ENCODE measurements around the gene CRB1.
A peak's percentile ranks its signal among the peaks of the same experiment; 100 is the strongest.
"Not testable (repeated sequence)": the region's sequence is repeated elsewhere in the genome, so short reads cannot be mapped to it uniquely, and the experiment has no call there.

Gene CRB1

GRCh38 chr1:197391303-197392226 is 123.5 kb downstream of the CRB1 start:
- Histone ChIP-seq H4K20me1 (no peaks in the 10 kb centered on the region), H3K36me3 (no peaks in the 10 kb centered on the region), H3K9me3 (no peaks in the 10 kb centered on the region), H3K9ac (no peak overlapping the region), H3K27ac (no peak overlapping the region), H3K27me3 (no peaks in the 10 kb centered on the region), H3K4me3 (no peak overlapping the region), H3K4me2 (peak overlapping the region; percentile 61), H3K4me1 (peaks cover 29% of the 10 kb centered on the region)
- no peak for TF ChIP-seq Cebpa-rat (IDR thresholded peaks at IDR 0.05)

DNA sequence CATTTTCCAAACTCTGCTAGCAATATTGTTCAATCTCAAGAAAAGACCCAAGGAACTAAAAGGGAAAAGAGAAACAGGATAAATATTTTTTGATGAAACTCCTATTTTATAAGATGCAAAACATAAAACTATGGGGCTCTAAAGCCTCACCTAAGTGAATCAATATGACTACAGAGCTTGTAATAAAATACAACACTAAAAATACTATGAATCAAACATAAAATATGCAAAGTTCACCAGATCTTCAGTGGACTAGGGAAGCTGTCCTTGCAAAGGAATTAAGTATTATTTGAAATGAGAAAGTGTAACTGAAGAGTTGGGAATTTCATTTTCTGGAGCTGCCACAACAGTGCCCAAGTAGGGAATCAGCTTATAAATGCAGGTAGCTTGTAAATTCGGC is 124.5 kb downstream of the CRB1 start:
- H3K9me3 ChIP-seq, result no peaks in the 10 kb centered on the region
- H4K20me1 ChIP-seq, result no peaks in the 10 kb centered on the region
- TF ChIP-seq Cebpa-rat (IDR thresholded peaks at IDR 0.05), result no peak
- H3K4me1 ChIP-seq, result peaks cover 29% of the 10 kb centered on the region
- no peak overlapping the region for H3K4me3 ChIP-seq
- H3K9ac ChIP-seq, result no peak overlapping the region
- no peaks in the 10 kb centered on the region for H3K36me3 ChIP-seq
- no peaks in the 10 kb centered on the region for H3K27me3 ChIP-seq
- H3K27ac ChIP-seq, result no peak overlapping the region
- H3K4me2 ChIP-seq, result no peak overlapping the region

GRCh38 chr1:197393105-197393504 is 125.1 kb downstream of the CRB1 start:
- Histone ChIP-seq H3K9me3 (no peaks in the 10 kb centered on the region), H3K9ac (no peak overlapping the region), H3K27ac (no peak overlapping the region), H3K4me1 (peaks cover 29% of the 10 kb centered on the region), H4K20me1 (no peaks in the 10 kb centered on the region), H3K27me3 (no peaks in the 10 kb centered on the region), H3K4me3 (no peak overlapping the region), H3K4me2 (no peak overlapping the region), H3K36me3 (no peaks in the 10 kb centered on the region)
- TF ChIP-seq Cebpa-rat (IDR thresholded peaks at IDR 0.05), result no peak

DNA sequence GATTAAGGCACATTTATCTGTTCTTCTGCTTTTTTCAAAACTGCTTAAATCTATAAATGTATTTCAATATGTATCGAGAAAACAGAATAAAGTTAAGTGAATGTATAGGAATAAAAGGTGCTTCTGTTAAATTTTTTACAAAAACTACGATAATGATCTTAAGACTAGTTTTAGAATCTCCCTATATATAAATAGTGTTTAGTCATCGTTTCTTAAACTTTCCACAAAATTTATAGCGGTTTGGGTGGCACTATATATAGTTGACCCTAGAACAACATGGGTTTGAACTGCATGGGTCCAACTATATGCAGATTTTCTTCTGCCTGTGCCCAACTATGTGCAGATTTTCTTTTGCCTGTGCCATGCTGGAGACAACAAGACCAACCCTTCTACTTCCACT is 125.7 kb downstream of the CRB1 start:
- Histone ChIP-seq H3K27ac (no peak overlapping the region), H3K9ac (no peak overlapping the region), H3K4me2 (no peak overlapping the region), H3K36me3 (no peaks in the 10 kb centered on the region), H3K27me3 (no peaks in the 10 kb centered on the region), H3K4me1 (peaks cover 29% of the 10 kb centered on the region), H3K9me3 (no peaks in the 10 kb centered on the region), H3K4me3 (no peak overlapping the region), H4K20me1 (no peaks in the 10 kb centered on the region)
- TF ChIP-seq Cebpa-rat (IDR thresholded peaks at IDR 0.05), result no peak

- no peaks in the 10 kb centered on the region for H3K9me3 ChIP-seq
- no peaks in the 10 kb centered on the region for H3K36me3 ChIP-seq
- H4K20me1 ChIP-seq, result no peaks in the 10 kb centered on the region
- no peak overlapping the region for H3K4me3 ChIP-seq
- H3K9ac ChIP-seq, result no peak overlapping the region
- H3K4me2 ChIP-seq, result no peak overlapping the region
- no peak overlapping the region for H3K27ac ChIP-seq
- peaks cover 23% of the 10 kb centered on the region for H3K4me1 ChIP-seq
- no peaks in the 10 kb centered on the region for H3K27me3 ChIP-seq
- no peak for TF ChIP-seq Cebpa-rat (IDR thresholded peaks at IDR 0.05)
Measured at GRCh38 chr1:197394831-197395608, 127.0 kb downstream of the CRB1 start.

- no peak overlapping the region for H3K9ac ChIP-seq
- H3K9me3 ChIP-seq, result no peaks in the 10 kb centered on the region
- H3K27ac ChIP-seq, result no peak overlapping the region
- H3K4me1 ChIP-seq, result no peaks in the 10 kb centered on the region
- no peaks in the 10 kb centered on the region for H3K36me3 ChIP-seq
- H3K4me2 ChIP-seq, result no peak overlapping the region
- no peaks in the 10 kb centered on the region for H3K27me3 ChIP-seq
- TF ChIP-seq Cebpa-rat (IDR thresholded peaks at IDR 0.05), result no peak
- H4K20me1 ChIP-seq, result no peaks in the 10 kb centered on the region
- no peak overlapping the region for H3K4me3 ChIP-seq
Measured at GRCh38 chr1:197397895-197398294, 129.8 kb downstream of the CRB1 start.

- H3K4me3 ChIP-seq, result no peak overlapping the region
- H4K20me1 ChIP-seq, result no peaks in the 10 kb centered on the region
- TF ChIP-seq Cebpa-rat (IDR thresholded peaks at IDR 0.05), result no peak
- H3K4me2 ChIP-seq, result no peak overlapping the region
- no peak overlapping the region for H3K27ac ChIP-seq
- no peaks in the 10 kb centered on the region for H3K36me3 ChIP-seq
- H3K27me3 ChIP-seq, result no peaks in the 10 kb centered on the region
- H3K4me1 ChIP-seq, result no peaks in the 10 kb centered on the region
- H3K9me3 ChIP-seq, result no peaks in the 10 kb centered on the region
- no peak overlapping the region for H3K9ac ChIP-seq
Measured at GRCh38 chr1:197399755-197400521, 131.9 kb downstream of the CRB1 start.

DNA sequence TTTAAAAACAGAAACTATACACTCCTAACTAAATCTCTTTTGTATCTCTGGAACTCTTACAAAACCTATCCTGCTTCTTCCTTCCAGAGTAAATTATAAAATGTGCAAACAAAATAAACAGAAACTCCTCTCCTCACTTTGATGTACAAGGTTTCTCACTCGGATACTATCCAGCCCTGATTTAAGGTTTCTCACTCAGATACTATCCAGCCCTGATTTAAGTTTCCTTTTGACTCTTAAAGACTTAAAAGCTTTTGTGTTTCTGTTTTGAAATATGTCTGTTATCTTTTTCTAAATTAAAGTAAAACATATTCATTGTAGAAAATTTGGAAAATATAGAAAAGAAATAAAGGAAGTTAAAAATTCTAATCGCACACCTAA is 132.5 kb downstream of the CRB1 start:
- H3K36me3 ChIP-seq, result no peaks in the 10 kb centered on the region
- H3K27me3 ChIP-seq, result no peaks in the 10 kb centered on the region
- H4K20me1 ChIP-seq, result no peaks in the 10 kb centered on the region
- no peaks in the 10 kb centered on the region for H3K9me3 ChIP-seq
- no peak overlapping the region for H3K4me3 ChIP-seq
- TF ChIP-seq Cebpa-rat (IDR thresholded peaks at IDR 0.05), result no peak
- H3K9ac ChIP-seq, result no peak overlapping the region
- H3K27ac ChIP-seq, result no peak overlapping the region
- no peak overlapping the region for H3K4me2 ChIP-seq
- no peaks in the 10 kb centered on the region for H3K4me1 ChIP-seq

DNA sequence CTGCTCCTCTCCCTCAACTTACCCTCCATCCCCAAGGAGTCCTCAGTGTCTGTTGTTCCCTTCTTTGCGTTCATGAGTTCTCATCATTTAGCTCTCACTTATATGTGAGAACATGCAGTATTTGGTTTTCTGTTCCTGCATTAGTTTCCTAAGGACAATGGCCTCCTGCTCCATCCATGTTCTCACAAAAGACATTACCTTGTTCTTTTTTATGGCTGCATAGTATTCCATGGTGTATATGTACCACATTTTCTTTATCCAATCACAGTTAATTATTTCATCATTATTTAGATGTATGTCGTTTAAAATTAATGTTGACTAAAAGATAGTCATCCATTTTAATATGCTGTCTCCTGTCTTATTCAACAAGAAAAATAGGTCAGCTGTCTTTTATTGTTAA is 134.1 kb downstream of the CRB1 start:
- H3K27ac ChIP-seq, result no peak overlapping the region
- H3K9me3 ChIP-seq, result no peaks in the 10 kb centered on the region
- no peaks in the 10 kb centered on the region for H3K27me3 ChIP-seq
- H3K36me3 ChIP-seq, result no peaks in the 10 kb centered on the region
- no peak for TF ChIP-seq Cebpa-rat (IDR thresholded peaks at IDR 0.05)
- no peaks in the 10 kb centered on the region for H3K4me1 ChIP-seq
- no peaks in the 10 kb centered on the region for H4K20me1 ChIP-seq
- no peak overlapping the region for H3K4me2 ChIP-seq
- no peak overlapping the region for H3K9ac ChIP-seq
- H3K4me3 ChIP-seq, result no peak overlapping the region

DNA sequence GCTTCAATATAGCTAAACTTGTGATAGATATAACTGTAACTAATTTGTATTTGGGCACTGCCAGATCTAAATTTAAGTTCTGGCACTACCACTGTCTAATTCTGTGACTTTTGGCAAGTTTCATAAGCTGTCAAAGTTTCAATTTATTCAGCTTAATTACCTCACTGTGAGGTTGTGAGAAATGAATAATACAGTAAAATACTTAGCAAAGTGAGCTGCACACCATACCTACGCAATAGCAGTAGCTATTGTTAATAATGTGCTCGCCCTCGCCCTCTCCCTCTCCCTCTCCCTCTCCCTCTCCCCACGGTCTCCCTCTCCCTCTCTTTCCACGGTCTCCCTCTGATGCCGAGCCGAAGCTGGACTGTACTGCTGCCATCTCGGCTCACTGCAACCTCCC is 136.7 kb downstream of the CRB1 start:
- H3K9ac ChIP-seq, result not testable (repeated sequence)

DNA sequence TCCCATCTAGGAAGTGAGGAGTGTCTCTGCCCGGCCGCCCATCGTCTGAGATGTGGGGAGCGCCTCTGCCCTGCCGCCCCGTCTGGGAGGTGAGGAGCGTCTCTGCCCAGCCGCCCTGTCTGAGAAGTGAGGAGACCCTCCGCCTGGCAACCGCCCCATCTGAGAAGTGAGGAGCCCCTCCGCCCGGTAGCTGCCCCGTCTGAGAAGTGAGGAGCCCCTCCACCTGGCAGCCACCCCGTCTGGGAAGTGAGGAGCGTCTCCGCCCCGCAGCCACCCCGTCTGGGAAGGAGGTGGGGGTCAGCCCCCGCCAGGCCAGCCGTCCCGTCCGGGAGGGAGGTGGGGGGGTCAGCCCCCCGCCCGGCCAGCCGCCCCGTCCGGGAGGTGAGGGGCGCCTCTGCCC is 137.6 kb downstream of the CRB1 start:
- H3K4me3 ChIP-seq, H4K20me1 ChIP-seq, H3K9ac ChIP-seq, H3K27ac ChIP-seq, H3K36me3 ChIP-seq, H3K9me3 ChIP-seq, H3K27me3 ChIP-seq, H3K4me2 ChIP-seq, H3K4me1 ChIP-seq: not testable (repeated sequence)

More for the DNA sequence above, 136.7 kb downstream of the CRB1 start:
- not testable (repeated sequence) for H4K20me1 ChIP-seq, H3K4me1 ChIP-seq, H3K36me3 ChIP-seq, H3K4me2 ChIP-seq, H3K27ac ChIP-seq, H3K4me3 ChIP-seq, H3K9me3 ChIP-seq, H3K27me3 ChIP-seq

Measured in BLaER1 (cell line).